HG03095 (cell line): ENCODE data around the gene URB2.
"Not testable (repeated sequence)": the region's sequence is repeated elsewhere in the genome, so short reads cannot be mapped to it uniquely, and the experiment has no call there.

Source experiments
- ATAC-seq: cut with Tn5 transposase; IDR thresholded peaks from one replicate; pipeline ENCODE4 v1.9.1; 2021; ENCODE audit warnings: moderate library complexity; ENCODE audit not compliant: unreplicated experiment

Gene URB2

GRCh38 chr1:229613938-229614337 lies 12.1 kb upstream of the URB2 start:
- no peak for ATAC-seq

- no peak for ATAC-seq
Observed at GRCh38 chr1:229614701-229615100, 11.3 kb upstream of the URB2 start.

- no peak for ATAC-seq
Observed at GRCh38 chr1:229617351-229618100, 8.5 kb upstream of the URB2 start.

GRCh38 chr1:229619002-229619401 lies 7.0 kb upstream of the URB2 start:
- ATAC-seq: no peak

- no peak for ATAC-seq
Observed at GRCh38 chr1:229619614-229620013, 6.4 kb upstream of the URB2 start.

GRCh38 chr1:229620876-229621275 lies 5.2 kb upstream of the URB2 start:
- ATAC-seq: no peak

- ATAC-seq: no peak
Observed at GRCh38 chr1:229621663-229622062, 4.4 kb upstream of the URB2 start.

- not testable (repeated sequence) for ATAC-seq
Observed at GRCh38 chr1:229622641-229623120, 3.4 kb upstream of the URB2 start.

GRCh38 chr1:229623225-229623624 lies 2.8 kb upstream of the URB2 start:
- no peak for ATAC-seq

- ATAC-seq: no peak
Observed at GRCh38 chr1:229623838-229624237, 2.2 kb upstream of the URB2 start.

- ATAC-seq: no peak
Observed at GRCh38 chr1:229624521-229625070, 1.5 kb upstream of the URB2 start.

GRCh38 chr1:229625071-229625914 lies 754 bp upstream of the URB2 start:
- peak; percentile 36 for ATAC-seq

GRCh38 chr1:229627003-229627402 lies 956 bp downstream of the URB2 start:
- no peak for ATAC-seq

- ATAC-seq: no peak
Observed at GRCh38 chr1:229629261-229629660, 3.2 kb downstream of the URB2 start.

- ATAC-seq: no peak
Observed at GRCh38 chr1:229631148-229631547, 5.1 kb downstream of the URB2 start.

- ATAC-seq: no peak
Observed at GRCh38 chr1:229631966-229632365, 5.9 kb downstream of the URB2 start.

GRCh38 chr1:229636042-229636441 lies 10.0 kb downstream of the URB2 start:
- ATAC-seq: no peak

- no peak for ATAC-seq
Observed at GRCh38 chr1:229637746-229638145, 11.7 kb downstream of the URB2 start.

- ATAC-seq: no peak
Observed at GRCh38 chr1:229640455-229640854, 14.4 kb downstream of the URB2 start.

GRCh38 chr1:229641306-229641705 lies 15.3 kb downstream of the URB2 start:
- ATAC-seq: no peak

GRCh38 chr1:229642376-229642775 lies 16.3 kb downstream of the URB2 start:
- ATAC-seq: no peak

- no peak for ATAC-seq
Observed at GRCh38 chr1:229642970-229643369, 16.9 kb downstream of the URB2 start.
